Astrocyte of the spinal cord (primary cell): Measurements from ENCODE around the gene PFKFB2.

Source experiments
- DNase-seq: peaks from one replicate; pipeline ENCODE4 v3.0.0; 2011; ENCODE audit warnings: low read depth, low spot score
- H3K4me3 ChIP-seq: 2 replicates; pipeline ENCODE4 v1.5.1; 2011; ENCODE audit warnings: low read depth, mild to moderate bottlenecking, low read length, moderate library complexity
- in situ Hi-C: cut with HindIII; loops from 2 replicates; pipeline ENCODE4 v1.10.0; 2017; ENCODE audit warnings: low sequenced_read_pairs
- TF ChIP-seq, protein P1 (sequence below): IDR thresholded peaks from 2 replicates; pipeline ENCODE4 v1.5.1; 2012; ENCODE audit warnings: low read depth, mild to moderate bottlenecking, low read length, inconsistent platforms

Gene PFKFB2

DNA sequence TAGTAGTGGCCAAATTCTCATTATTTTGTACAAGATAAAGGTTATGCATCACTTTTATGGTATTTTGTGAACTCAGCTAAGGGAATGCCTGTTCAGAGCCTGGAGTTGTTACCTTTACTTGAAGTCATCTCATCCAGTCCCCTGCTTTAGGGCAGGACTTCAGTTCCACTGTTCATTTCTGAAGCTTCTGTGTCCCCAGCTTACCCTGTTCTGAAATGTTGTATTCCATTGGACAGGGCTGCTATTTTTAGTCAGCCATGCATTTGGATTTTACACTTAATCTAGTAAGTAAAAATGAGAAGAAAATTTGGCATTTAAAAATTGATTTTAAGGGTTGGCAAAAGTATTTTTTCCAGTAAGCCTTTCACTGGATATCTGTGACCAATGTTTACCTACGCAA, 23.9 kb downstream of the PFKFB2 start:
- TF ChIP-seq, protein P1, sequence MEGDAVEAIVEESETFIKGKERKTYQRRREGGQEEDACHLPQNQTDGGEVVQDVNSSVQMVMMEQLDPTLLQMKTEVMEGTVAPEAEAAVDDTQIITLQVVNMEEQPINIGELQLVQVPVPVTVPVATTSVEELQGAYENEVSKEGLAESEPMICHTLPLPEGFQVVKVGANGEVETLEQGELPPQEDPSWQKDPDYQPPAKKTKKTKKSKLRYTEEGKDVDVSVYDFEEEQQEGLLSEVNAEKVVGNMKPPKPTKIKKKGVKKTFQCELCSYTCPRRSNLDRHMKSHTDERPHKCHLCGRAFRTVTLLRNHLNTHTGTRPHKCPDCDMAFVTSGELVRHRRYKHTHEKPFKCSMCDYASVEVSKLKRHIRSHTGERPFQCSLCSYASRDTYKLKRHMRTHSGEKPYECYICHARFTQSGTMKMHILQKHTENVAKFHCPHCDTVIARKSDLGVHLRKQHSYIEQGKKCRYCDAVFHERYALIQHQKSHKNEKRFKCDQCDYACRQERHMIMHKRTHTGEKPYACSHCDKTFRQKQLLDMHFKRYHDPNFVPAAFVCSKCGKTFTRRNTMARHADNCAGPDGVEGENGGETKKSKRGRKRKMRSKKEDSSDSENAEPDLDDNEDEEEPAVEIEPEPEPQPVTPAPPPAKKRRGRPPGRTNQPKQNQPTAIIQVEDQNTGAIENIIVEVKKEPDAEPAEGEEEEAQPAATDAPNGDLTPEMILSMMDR = no peak
- DNase-seq = no peak
- in situ Hi-C loops = no loop called here

DNA sequence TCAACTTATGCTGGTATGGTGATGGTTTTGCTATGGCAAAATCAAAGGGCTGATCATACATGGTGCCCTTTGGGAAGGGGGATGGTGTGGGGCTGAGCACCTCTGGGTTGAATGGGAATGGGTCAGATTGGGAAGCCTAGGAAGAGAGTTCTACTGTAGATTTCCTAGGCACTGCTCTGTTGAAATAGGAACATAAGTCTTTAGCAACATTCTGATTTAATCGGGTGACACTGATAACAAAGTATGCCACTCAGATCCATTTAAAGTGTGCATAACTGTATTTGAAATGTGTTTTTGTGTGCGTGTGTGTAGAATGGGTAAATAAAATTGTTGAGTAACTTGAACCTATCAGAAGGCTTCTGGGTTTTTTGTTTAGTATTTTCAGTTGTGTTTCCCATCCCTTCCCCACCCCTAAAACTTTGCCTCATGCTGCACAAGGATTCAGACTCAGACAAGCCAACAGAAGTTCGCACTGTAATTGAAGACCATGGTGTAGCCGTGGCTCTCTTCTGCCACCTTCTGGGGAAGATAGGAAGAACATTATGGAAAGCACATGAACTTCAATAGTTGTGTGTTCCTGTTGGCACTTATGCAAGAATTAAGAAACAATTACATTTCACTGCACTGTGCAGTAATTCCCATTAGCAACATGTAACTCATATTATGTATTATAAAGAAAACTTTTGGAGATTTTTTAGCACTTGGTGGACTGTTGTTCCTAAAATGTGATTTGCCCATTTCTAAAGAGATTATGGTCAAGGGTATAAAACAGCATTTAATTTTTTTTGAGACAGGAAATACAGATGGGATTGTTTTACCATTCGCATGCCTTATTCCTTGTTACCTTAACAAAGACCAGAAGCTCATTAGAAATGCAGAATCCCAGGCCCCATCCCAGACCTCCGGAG, 24.6 kb downstream of the PFKFB2 start:
- peak; percentile 78 for DNase-seq
- TF ChIP-seq, protein P1 = peak; percentile 89
- H3K4me3 ChIP-seq = no peak overlapping the region
- in situ Hi-C loops = no loop called here

More for the DNA sequence above, 23.9 kb downstream of the PFKFB2 start:
- H3K4me3 ChIP-seq = no peak overlapping the region

DNA sequence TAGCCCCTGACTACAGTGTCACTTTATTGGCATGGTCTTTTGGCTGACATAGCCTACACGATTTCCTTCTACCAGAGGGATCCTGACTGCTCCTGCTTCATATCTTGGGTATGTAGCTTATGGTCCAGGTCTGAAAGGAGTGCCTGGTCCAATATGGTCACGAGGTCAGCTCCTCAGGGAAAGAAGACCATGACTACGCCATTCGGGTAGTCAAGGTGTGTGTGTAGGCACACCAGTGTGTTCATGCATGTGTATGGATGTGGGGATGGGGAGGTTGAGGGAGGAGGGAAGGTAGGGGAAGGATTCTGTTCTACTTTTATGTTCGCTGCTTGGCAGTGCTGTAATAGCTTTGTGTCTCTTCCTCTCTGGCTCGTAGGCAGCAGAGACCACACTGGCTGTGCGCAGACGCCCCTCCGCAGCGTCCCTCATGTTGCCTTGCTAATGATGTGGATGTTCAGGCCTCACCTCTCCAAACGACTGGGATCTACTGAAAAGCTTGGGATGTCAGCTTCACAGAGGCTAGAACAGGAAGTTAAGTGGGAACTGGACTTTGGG, 25.6 kb downstream of the PFKFB2 start:
- no peak overlapping the region for H3K4me3 ChIP-seq
- in situ Hi-C loops = no loop called here
- TF ChIP-seq, protein P1 = no peak
- DNase-seq = no peak

DNA sequence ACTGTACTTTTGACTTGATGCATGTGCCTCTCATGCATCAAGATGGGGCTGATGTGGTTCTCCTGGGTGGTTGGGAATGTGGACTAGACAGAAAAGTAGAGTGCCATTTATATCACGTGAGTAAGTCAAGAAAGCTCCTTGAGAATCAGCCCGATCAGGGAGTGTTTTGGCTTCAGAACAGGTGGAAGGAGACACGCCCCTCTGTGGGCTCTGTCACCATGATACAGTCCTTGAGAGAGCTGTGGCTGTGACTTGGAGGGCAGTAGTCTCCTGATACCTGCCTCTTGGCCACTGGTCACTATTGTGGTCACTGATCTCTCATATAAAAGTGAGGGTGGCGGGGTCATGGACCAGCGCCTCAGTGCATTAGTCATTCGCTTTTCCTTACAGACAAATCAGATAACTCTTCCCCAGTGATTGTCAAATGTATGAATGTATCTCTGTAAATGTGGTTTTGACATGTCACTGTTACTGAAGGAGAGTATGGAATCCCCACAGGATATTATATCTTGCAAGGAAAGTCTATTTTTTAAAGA, 26.7 kb downstream of the PFKFB2 start:
- in situ Hi-C loops = no loop called here
- no peak overlapping the region for H3K4me3 ChIP-seq
- DNase-seq = no peak
- TF ChIP-seq, protein P1 = no peak

DNA sequence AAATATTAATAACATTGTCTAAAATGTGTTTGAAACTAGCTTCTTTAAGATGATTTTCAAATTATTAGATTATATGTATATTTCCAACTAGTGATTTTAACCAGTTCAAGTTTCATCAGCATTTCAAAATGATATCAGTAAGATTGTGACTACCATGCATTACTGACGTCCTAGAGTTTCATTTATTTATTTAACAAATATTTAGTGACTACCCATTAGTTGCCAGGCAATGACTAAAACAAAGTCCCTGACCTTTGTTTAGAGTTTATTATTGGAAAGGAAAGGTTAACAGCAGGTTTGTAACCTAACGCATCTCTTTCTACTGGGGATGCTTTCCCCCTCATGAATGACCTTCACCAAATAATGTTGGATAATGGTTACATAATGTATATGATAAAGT, 28.0 kb downstream of the PFKFB2 start:
- TF ChIP-seq, protein P1 = no peak
- in situ Hi-C loops = no loop called here
- H3K4me3 ChIP-seq = no peak overlapping the region
- DNase-seq = no peak

DNA sequence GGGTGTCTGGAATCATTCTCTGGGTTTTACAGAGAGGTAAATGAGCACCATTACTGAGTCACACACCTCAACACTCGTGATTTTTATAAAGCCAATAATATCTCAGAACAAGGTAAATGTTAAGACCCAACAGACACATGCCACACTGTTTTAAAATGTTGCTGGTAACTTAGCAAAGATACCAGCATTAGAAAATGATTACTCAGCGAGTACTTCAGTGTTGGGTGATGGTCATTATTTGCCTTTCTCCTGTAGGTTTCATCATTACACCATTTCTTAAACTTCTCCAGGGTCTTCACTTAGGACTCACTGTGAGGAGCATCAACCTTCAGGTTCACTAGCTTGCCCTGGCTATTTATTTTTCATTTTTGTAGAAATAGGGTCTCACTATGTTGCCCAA, 28.7 kb downstream of the PFKFB2 start:
- in situ Hi-C loops = no loop called here
- DNase-seq = no peak
- H3K4me3 ChIP-seq = no peak overlapping the region
- TF ChIP-seq, protein P1 = no peak
